Memory B cell (primary cell): ENCODE data around the gene MDK.

Experiments used
- ATAC-seq: fragments of 150-1000 bp; cut with Tn5 transposase; 2 replicates; pipeline ENCODE4 v1.10.0; 2021; ENCODE audit warnings: low read depth, mild to moderate bottlenecking, moderate library complexity
- DNase-seq, 2 donors: peaks; one replicate each; pipeline ENCODE4 v3.0.0; 2022; ENCODE audit warnings: low spot score in 2 of 2
- H3K27ac Mint-ChIP-seq: one replicate; pipeline ENCODE4 v1.8.0; 2022; ENCODE audit warnings: mild to moderate bottlenecking, moderate library complexity, mixed read lengths
- H3K27me3 Mint-ChIP-seq: one replicate; pipeline ENCODE4 v1.8.0; 2022; ENCODE audit warnings: mixed read lengths
- H3K36me3 Mint-ChIP-seq: one replicate; pipeline ENCODE4 v1.8.0; 2022; ENCODE audit warnings: mild to moderate bottlenecking, mixed read lengths
- H3K4me1 Mint-ChIP-seq: one replicate; pipeline ENCODE4 v1.8.0; 2022; ENCODE audit warnings: mixed read lengths
- H3K4me3 Mint-ChIP-seq: one replicate; pipeline ENCODE4 v1.8.0; 2022; ENCODE audit warnings: mild to moderate bottlenecking, moderate library complexity, mixed read lengths
- H3K9me3 Mint-ChIP-seq: one replicate; pipeline ENCODE4 v1.8.0; 2022; ENCODE audit warnings: mixed read lengths

MDK gene, protein sequence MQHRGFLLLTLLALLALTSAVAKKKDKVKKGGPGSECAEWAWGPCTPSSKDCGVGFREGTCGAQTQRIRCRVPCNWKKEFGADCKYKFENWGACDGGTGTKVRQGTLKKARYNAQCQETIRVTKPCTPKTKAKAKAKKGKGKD

DNA sequence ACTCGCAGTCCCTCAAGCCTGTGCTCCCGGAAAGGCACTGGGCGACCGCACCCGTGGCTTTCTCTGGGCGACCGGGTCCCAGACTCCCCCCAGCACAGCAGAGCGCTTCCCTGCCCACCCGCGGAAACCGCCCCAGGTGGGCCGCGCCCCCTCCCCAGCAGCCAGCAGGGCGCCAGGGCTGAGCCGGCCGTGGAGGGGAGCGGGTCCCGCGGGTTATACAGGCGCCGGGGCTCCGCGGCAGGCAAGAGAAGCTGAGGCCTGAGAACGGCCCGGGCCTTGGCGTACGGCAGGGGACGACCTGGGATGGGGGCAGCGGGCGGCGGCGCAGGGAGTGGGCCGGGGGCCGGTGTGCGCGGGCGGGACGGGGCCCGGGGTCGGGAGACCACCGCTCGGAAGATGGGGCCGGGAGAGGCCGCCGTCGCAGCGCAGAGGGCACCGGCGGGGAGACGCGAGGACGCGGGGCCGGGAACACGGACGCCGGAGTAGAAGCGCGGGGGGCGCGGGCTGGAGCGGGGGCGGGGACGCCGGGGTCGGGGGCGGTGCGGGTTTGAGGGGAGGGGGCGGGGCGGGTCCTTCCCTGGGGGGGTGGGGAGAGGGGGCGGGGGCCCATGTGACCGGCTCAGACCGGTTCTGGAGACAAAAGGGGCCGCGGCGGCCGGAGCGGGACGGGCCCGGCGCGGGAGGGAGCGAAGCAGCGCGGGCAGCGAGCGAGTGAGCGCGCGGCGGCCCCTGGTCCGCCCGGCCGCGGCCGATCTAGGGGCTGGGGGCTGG, at the start of gene MDK:
TSS of gene MDK (plus strand) at position 622 of the 771 bp plus-strand sequence. CDS start 389 bp downstream, outside the sequence.
- DNase-seq (no peak), ATAC-seq (peak; percentile 27)
- H3K27me3 Mint-ChIP-seq = peaks cover 18% of the 10 kb centered on the region
- H3K36me3 Mint-ChIP-seq = peaks cover 14% of the 10 kb centered on the region
- H3K27ac Mint-ChIP-seq = no peak within 1 kb of the TSS
- no peaks in the 10 kb centered on the region for H3K9me3 Mint-ChIP-seq
- peak within 1 kb of the TSS; percentile 81 for H3K4me3 Mint-ChIP-seq
- H3K4me1 Mint-ChIP-seq = peaks cover 7% of the 10 kb centered on the region

DNA sequence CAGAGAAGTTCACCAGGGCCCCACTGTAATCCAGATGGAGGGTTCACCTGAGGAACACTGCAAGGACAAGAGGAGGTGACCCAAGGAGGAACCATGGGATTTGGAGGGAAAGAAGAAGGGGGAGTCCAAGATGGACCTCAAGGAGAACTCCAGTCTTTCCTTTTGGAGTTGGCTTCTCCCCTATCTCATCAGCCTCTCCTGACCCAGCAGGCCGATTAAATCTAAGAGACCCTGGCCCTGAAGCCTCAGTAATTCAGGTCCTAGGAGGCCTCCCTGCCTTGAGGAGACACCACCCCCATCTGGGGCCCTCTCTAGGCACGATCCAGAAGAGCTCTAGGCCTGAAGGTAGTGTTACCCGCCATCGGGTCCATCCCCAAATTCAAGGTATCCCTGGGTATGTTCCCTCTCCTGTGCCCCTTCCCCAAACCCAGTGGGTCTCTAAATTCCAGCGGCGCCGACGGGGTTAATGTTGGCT, 49.3 kb upstream of the MDK start:
- no peaks in the 10 kb centered on the region for H3K36me3 Mint-ChIP-seq
- peaks cover 5% of the 10 kb centered on the region for H3K4me1 Mint-ChIP-seq
- peaks cover 39% of the 10 kb centered on the region for H3K27me3 Mint-ChIP-seq
- DNase-seq = no peak
- ATAC-seq = no peak
- H3K9me3 Mint-ChIP-seq = no peaks in the 10 kb centered on the region
- H3K27ac Mint-ChIP-seq = no peak overlapping the region
- H3K4me3 Mint-ChIP-seq = peak overlapping the region; percentile 78

DNA sequence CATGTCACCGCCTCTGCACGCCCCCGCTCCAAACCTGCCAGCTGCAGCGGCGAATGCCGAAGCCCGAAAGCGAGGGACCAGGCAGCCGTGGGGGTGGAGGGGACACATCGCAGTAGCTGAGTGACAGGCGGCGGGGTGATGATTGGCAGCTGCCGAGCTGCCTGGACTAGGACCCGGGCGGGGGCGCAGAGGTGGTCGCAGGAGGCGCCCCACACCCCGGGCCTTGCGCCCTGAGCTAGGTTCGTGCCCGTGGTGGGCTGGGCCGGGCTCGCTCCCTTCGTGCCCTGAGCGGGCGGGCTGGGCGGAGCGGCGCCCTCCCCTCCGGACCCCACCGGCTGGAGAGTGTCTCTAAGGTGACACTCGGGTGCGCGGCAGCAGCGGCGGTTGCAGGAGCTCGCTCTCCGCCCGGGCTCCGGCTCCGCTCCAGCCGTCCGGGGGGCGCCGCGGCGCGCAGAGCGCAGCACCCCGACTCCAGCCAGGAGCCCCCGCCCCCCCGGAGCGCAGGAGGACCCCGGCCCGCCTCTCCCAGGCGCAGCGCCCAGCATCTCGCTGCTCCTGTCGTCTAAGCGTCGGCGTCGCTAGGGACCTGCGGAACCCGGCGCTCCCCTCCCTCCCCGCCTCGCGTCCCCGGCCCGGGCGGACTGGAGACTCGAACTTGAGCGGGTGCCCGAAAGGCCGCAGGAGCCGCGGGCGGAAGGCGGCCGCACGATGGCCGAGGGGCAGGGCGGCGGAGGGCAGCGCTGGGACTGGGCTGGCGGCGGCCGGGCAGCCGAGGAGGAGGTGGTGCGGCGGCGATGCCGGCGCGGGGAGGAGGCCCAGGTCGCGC, 48.7 kb upstream of the MDK start:
- peaks cover 5% of the 10 kb centered on the region for H3K4me1 Mint-ChIP-seq
- ATAC-seq = peak; percentile 58
- no peaks in the 10 kb centered on the region for H3K36me3 Mint-ChIP-seq
- peak in 1 of 2 donors; percentile 42 for DNase-seq
- peaks cover 36% of the 10 kb centered on the region for H3K27me3 Mint-ChIP-seq
- no peak overlapping the region for H3K27ac Mint-ChIP-seq
- no peaks in the 10 kb centered on the region for H3K9me3 Mint-ChIP-seq
- H3K4me3 Mint-ChIP-seq = peak overlapping the region; percentile 78

DNA sequence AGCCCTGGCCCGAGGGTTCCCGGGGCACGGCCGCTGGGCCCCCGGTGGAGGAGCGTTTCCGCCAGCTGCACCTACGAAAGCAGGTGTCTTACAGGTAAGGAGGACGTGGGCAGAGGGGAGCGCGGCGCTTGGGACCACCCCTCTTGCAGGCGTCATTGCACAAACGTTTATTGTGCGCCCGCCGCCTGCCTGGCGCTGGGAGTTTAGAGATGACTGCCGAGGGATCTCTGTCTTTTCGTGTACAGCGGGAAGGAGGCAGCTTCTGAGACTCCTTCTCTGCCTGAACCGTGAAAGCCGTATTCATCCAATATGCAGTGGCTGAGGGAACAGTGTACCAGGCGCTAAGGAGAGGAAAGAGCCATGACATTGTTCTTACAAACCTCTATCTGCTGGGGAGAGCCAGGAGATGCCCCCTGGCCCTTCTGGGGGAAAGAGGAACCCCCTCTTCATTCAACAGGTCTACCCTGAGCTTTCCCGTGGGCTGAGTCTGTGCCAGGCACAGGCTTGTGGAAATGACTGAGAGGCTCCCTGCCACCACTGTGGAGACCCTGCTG, 48.0 kb upstream of the MDK start:
- H3K9me3 Mint-ChIP-seq = no peaks in the 10 kb centered on the region
- no peaks in the 10 kb centered on the region for H3K36me3 Mint-ChIP-seq
- peak overlapping the region; percentile 52 for H3K4me3 Mint-ChIP-seq
- peak; percentile 15 for ATAC-seq
- peak in 1 of 2 donors; percentile 19 for DNase-seq
- H3K27ac Mint-ChIP-seq = no peak overlapping the region
- H3K4me1 Mint-ChIP-seq = peaks cover 5% of the 10 kb centered on the region
- peaks cover 34% of the 10 kb centered on the region for H3K27me3 Mint-ChIP-seq

DNA sequence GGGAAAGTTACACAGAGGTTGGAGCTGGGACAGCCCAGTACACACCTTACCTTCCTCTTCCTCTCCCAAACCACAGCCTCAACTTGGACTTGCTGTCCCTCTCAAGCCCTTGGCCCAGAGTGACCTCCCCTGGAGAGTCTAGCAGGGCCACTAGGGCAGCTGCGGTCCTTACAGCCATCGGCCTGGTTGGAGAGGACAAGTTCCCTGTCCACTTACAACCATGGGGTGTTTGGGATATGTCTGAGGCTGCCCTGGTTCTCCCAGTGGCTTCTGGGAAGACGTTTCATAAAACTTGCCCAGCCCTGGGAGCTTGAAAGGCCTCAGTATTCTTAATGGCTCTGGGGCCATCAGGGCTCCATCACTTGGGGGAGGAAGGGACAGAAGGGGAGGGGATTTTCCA, 47.3 kb upstream of the MDK start:
- H3K27ac Mint-ChIP-seq = no peak overlapping the region
- H3K4me3 Mint-ChIP-seq = no peak overlapping the region
- H3K36me3 Mint-ChIP-seq = no peaks in the 10 kb centered on the region
- DNase-seq = no peak
- no peaks in the 10 kb centered on the region for H3K9me3 Mint-ChIP-seq
- ATAC-seq = no peak
- peaks cover 5% of the 10 kb centered on the region for H3K4me1 Mint-ChIP-seq
- H3K27me3 Mint-ChIP-seq = peaks cover 37% of the 10 kb centered on the region

DNA sequence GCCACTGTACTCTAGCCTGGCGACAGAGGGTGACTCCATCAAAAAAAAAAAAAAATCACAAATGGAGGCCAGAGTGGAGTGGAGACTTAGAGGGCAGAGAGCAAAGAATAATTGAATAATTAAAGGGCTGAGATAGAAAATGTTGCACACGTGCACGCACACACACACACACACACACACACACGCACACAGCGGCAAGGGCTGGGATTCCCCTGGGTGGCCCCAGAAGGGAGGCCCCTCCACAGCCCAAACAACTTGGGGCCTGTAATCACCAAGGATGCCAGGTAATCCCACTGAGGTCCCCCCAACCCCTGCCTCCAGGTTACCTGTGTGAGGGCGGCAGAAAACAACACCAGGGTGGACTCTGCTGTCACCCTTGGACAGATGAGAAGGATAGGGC, 46.2 kb upstream of the MDK start:
- no peak for ATAC-seq
- Mint-ChIP-seq H3K36me3 (no peaks in the 10 kb centered on the region), H3K9me3 (no peaks in the 10 kb centered on the region), H3K27me3 (peaks cover 33% of the 10 kb centered on the region), H3K4me3 (no peak overlapping the region), H3K4me1 (peaks cover 5% of the 10 kb centered on the region), H3K27ac (no peak overlapping the region)
- DNase-seq = no peak

DNA sequence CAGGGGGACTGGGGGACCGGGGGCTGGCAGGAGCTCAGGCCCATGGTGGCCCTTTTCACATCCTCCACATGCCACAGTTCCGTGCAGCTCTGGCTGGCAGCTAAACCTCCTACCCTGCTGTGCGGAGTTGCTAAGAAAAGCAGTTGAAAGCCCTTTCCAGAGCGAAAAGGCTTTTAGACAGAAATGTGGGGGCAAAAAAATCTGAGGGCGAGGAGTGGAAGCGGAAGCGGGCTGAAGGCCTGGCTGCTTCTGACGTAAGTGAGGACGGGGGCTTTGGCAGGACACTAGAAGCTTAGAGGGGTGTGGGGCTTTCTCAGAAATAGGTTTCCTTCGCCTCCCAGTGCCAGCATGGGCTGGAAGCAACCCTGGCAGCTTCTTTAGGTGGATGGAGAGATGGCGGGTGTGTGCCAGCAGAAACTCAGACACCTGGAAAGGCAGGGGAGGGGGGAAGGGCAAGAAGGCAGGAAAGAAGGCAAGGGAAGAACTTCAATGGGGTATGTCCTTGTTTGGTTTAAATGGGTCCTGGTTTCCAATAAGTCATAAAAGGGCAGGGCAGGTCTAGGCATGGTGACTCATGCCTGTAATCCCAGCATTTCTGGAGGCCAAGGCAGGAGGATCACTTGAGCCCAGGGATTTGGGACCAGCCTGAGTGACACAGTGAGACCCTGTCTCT, 45.4 kb upstream of the MDK start:
- peaks cover 28% of the 10 kb centered on the region for H3K27me3 Mint-ChIP-seq
- H3K36me3 Mint-ChIP-seq = no peaks in the 10 kb centered on the region
- no peaks in the 10 kb centered on the region for H3K9me3 Mint-ChIP-seq
- DNase-seq (no peak), ATAC-seq (no peak)
- H3K27ac Mint-ChIP-seq = no peak overlapping the region
- H3K4me1 Mint-ChIP-seq = peaks cover 5% of the 10 kb centered on the region
- H3K4me3 Mint-ChIP-seq = no peak overlapping the region

DNA sequence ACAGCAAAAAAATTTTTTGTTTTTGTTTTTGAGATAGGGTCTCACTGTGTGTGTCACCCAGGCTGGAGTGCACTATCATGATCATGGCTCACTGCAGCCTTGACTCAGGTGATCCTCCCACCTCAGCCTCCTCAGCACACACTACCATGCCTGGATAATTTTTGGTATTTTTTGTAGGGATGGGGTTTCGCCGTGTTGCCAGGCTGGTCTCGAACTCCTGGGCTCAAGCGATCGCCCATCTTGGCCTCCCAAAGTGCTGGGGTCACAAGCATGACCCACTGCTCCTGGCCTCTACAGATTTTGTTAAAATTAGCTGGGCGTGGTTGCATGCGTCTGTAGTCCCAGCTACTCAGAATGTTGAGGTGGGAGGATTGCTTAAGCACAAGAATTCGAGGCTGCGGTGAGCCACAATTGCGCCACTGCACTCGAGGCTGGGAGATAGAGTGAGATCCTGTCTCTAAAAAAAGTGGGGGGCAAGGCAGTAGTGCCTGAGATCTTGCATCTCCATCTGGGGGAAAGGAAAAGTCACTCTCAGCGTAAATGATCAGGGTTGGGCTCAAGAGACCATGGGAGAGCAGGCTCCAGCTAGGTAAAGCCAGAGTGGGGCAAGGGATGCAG, 44.8 kb upstream of the MDK start:
- peaks cover 22% of the 10 kb centered on the region for H3K27me3 Mint-ChIP-seq
- H3K4me1 Mint-ChIP-seq = peaks cover 5% of the 10 kb centered on the region
- DNase-seq (no peak), ATAC-seq (no peak)
- H3K9me3 Mint-ChIP-seq = no peaks in the 10 kb centered on the region
- H3K36me3 Mint-ChIP-seq = no peaks in the 10 kb centered on the region
- no peak overlapping the region for H3K27ac Mint-ChIP-seq
- no peak overlapping the region for H3K4me3 Mint-ChIP-seq

DNA sequence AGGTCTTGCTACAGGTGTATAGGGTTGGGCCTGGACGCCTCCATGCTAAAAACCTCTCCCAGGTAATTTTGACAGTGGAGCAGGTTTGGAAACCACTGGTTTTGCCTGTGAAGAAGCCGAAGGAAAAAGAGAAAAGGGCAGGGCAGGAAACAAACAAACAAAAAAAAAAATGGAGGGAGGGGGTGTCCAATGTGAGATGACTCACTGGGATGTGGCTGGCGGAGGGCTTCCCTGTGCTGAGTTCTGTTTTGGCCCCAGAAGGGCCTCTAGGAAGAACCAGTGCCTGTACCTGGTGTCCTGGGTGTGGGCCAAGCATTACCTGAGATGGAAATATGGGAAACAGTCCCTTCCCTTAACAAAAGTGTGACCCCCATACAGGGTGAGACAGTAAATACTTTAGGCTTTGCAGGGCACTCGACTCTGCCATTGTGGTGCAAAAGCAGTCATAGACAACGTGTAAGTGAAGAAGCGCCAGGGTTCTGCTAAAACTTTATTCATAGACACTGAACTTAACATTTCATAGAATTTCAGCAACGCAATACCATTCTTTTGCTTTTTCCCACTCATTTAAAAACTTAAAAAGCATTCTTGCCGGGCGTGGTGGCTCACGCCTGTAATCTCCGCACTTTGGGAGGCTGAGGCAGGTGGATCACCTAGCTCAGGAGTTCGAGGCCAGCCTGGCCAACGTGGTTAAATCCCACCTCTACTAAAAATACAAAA, 43.7 kb upstream of the MDK start:
- peaks cover 17% of the 10 kb centered on the region for H3K27me3 Mint-ChIP-seq
- H3K36me3 Mint-ChIP-seq = no peaks in the 10 kb centered on the region
- H3K27ac Mint-ChIP-seq = no peak overlapping the region
- H3K4me3 Mint-ChIP-seq = no peak overlapping the region
- H3K9me3 Mint-ChIP-seq = no peaks in the 10 kb centered on the region
- peaks cover 2% of the 10 kb centered on the region for H3K4me1 Mint-ChIP-seq
- DNase-seq (no peak), ATAC-seq (no peak)

DNA sequence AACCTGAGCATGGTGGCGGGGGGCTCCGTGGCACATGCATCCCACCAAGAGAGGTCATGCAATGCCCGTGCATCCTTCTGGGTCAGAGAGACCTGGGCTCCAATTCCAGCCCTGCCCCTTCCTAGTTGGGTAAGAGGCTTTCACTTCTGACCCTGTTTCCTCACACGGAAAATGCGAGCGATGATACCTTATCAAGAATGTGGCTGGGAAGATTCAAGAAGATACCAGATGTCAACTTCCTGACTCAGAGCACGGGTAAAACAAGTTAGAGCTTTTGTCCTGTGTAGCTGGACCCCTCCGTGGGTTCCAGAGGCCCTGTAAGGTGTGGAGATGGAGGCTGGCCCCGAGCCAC, 42.9 kb upstream of the MDK start:
- no peaks in the 10 kb centered on the region for H3K4me1 Mint-ChIP-seq
- no peak overlapping the region for H3K27ac Mint-ChIP-seq
- no peak for ATAC-seq
- no peak for DNase-seq
- peaks cover 16% of the 10 kb centered on the region for H3K27me3 Mint-ChIP-seq
- no peak overlapping the region for H3K4me3 Mint-ChIP-seq
- no peaks in the 10 kb centered on the region for H3K36me3 Mint-ChIP-seq
- H3K9me3 Mint-ChIP-seq = no peaks in the 10 kb centered on the region

DNA sequence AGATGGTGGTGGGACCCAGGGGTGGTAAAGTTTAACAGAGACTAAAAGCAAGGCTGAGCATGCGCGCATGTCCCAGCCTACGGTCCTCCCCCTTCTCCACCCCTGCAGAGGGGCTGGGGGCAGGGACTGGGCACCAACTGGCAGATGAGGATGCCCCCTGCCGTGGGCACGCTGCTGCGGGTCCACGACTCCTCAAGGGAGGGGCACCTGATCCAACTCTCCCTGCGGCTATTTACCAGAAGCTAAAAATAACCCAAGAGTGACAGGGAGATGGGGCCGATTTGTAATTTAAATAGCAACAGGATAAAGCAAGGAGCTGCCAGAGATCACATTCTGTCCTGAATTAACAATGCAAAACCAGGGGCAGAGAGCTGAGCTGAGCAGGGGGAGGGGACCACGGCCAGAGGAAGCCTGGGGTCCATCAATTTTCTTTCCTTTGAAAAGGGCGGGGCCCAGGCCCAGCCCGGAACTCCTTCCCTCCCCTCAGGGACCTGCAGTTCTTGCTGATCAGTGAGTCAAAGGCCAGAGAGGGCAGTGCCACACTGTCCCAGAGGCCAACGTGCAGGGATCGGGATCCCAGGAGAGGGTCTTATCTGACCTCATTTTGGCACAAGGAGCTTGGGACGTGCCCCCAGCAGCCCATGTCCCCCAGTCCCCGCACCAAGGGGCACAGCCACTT, 42.3 kb upstream of the MDK start:
- no peak for DNase-seq
- Mint-ChIP-seq H3K36me3 (no peaks in the 10 kb centered on the region), H3K27ac (no peak overlapping the region), H3K4me3 (no peak overlapping the region), H3K27me3 (peaks cover 15% of the 10 kb centered on the region), H3K9me3 (no peaks in the 10 kb centered on the region), H3K4me1 (no peaks in the 10 kb centered on the region)
- ATAC-seq = no peak

DNA sequence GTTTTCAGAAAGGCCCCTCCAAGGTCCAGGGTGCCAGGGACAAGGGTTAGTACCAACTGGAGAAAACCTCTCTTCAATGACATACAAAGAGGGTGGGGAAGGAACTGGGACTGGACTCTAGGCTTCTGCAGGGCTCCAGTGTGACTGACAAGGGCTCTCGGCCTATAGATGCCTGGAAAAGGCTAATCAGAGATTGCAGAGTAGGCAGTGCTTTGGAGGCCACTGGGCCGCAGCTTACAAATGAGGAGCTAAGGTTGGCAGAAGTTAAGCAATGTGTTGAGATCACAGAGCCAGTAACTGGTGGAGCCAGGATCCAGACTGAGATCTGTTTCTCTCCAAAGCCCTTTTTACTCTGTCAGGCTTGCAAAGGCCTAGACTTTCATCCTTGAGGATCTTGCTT, 41.7 kb upstream of the MDK start:
- ATAC-seq (no peak), DNase-seq (no peak)
- no peaks in the 10 kb centered on the region for H3K36me3 Mint-ChIP-seq
- no peak overlapping the region for H3K27ac Mint-ChIP-seq
- peaks cover 15% of the 10 kb centered on the region for H3K27me3 Mint-ChIP-seq
- H3K4me3 Mint-ChIP-seq = no peak overlapping the region
- H3K4me1 Mint-ChIP-seq = peaks cover under 1% of the 10 kb centered on the region
- H3K9me3 Mint-ChIP-seq = no peaks in the 10 kb centered on the region
